Endothelial cell of umbilical vein (primary cell): Measurements from ENCODE around the gene KIF26B. TPM values are rescaled to one million over a fixed set of nuclear protein-coding genes. Genes with fewer than 3 reads are reported as not detected.

ENCODE experiments used
- BruUV-seq: library from RNA; stranded (reverse); fragments of 400-500 nt; replicated peaks from 2 replicates; lab custom pipeline; 2021; lab: Mats Ljungman, UMichigan
- CTCF ChIA-PET: fragments of 300-600, 350-600 bp; sonication (Branson Sonifier 250); formaldehyde crosslinking; loops from one replicate; lab custom pipeline; 2021; ENCODE audit warnings: antibody characterized with exemption, inconsistent platforms; lab: Charles Lee
- POLR2A ChIA-PET: fragments of 300-600, 350-600 bp; sonication (Branson Sonifier 250); formaldehyde crosslinking; loops from one replicate; lab custom pipeline; 2021; ENCODE audit warnings: antibody characterized with exemption, inconsistent platforms; lab: Charles Lee
- DNase-seq: peaks from one replicate; pipeline ENCODE4 v3.0.0-alpha.2; 2011; ENCODE audit warnings: low read depth, low spot score
- FAIRE-seq: peaks from 2 replicates; lab custom pipeline; 2011; peaks lifted over from hg19 to GRCh38; lab: Jason Lieb, UNC
- H2AFZ ChIP-seq: 2 replicates; pipeline ENCODE4 v1.6.0; 2012; ENCODE audit warnings: low read depth, low read length, control low read depth, inconsistent platforms
- H3K27ac ChIP-seq: 2 replicates; pipeline ENCODE4 v1.5.1; 2011; ENCODE audit warnings: low read depth, mild to moderate bottlenecking, control low read depth, low read length, moderate library complexity; ENCODE audit not compliant: insufficient read depth
- H3K27me3 ChIP-seq, 2 experiments: 2 replicates each; pipeline versions ENCODE4 v1.6.0 to v1.6.1; 2011; ENCODE audit warnings: low read length in 2 of 2, mixed read lengths in 1 of 2; ENCODE audit not compliant: control insufficient read depth in 2 of 2, insufficient read depth in 2 of 2
- H3K36me3 ChIP-seq, 2 experiments: 2 replicates in 1 of 2; 3 replicates in 1 of 2; pipeline ENCODE4 v1.5.1; 2011; ENCODE audit warnings: low read length in 2 of 2, mild to moderate bottlenecking in 1 of 2, moderate library complexity in 1 of 2; ENCODE audit not compliant: control insufficient read depth in 2 of 2, insufficient read depth in 2 of 2; ENCODE audit errors: extremely low read depth in 1 of 2
- H3K4me1 ChIP-seq: 3 replicates; pipeline ENCODE4 v1.5.1; 2011; ENCODE audit warnings: mild to moderate bottlenecking, low read length; ENCODE audit not compliant: control insufficient read depth, insufficient read depth; ENCODE audit errors: extremely low read depth
- H3K4me2 ChIP-seq: 2 replicates; pipeline ENCODE4 v1.6.1; 2011; ENCODE audit warnings: low read length, control low read depth, mixed read lengths; ENCODE audit not compliant: insufficient read depth
- H3K4me3 ChIP-seq, 3 experiments: fragments of 200-600 bp in 1 of 3; sonication (generic), shearing (Covaris generic) in 1 of 3; replicated peaks in 1 of 3; 2 replicates each; pipeline ENCODE4 v1.5.1; 2011 to 2016; ENCODE audit warnings: control low read depth in 3 of 3, low read length in 3 of 3, mild to moderate bottlenecking in 2 of 3, inconsistent platforms in 1 of 3, low read depth in 1 of 3, moderate library complexity in 1 of 3; ENCODE audit not compliant: insufficient read depth in 1 of 3
- H3K79me2 ChIP-seq: 2 replicates; pipeline ENCODE4 v1.6.0; 2012; ENCODE audit warnings: low read length, inconsistent platforms; ENCODE audit not compliant: control insufficient read depth, insufficient read depth
- H3K9ac ChIP-seq: replicated peaks from 2 replicates; pipeline ENCODE3; 2011; ENCODE audit warnings: low read length, control low read depth; ENCODE audit not compliant: insufficient read depth; ENCODE audit errors: extremely low read depth
- H3K9me1 ChIP-seq: replicated peaks from 3 replicates; pipeline ENCODE4 v1.6.0; 2011; ENCODE audit warnings: mild to moderate bottlenecking, low read length; ENCODE audit not compliant: control insufficient read depth, insufficient read depth; ENCODE audit errors: extremely low read depth
- H3K9me3 ChIP-seq: replicated peaks from 2 replicates; pipeline ENCODE4 v1.5.1; 2012; ENCODE audit warnings: low read length, inconsistent platforms; ENCODE audit not compliant: control insufficient read depth, insufficient read depth
- H4K20me1 ChIP-seq: replicated peaks from 2 replicates; pipeline ENCODE3; 2011; ENCODE audit warnings: mild to moderate bottlenecking, low read length; ENCODE audit not compliant: control insufficient read depth, insufficient read depth; ENCODE audit errors: extremely low read depth
- CTCF ChIP-seq, 2 donors: IDR thresholded peaks; 1 replicate in 1 of 2; 2 replicates in 1 of 2; pipeline ENCODE4 v1.5.1; 2011; ENCODE audit warnings: low read length in 2 of 2, mild to moderate bottlenecking in 2 of 2, moderate library complexity in 2 of 2, control low read depth in 1 of 2, inconsistent platforms in 1 of 2, low read depth in 1 of 2; ENCODE audit not compliant: insufficient read depth in 1 of 2; ENCODE audit errors: extremely low read depth in 1 of 2
- EZH2 ChIP-seq: IDR thresholded peaks from 2 replicates; pipeline ENCODE4 v1.6.1; 2012; ENCODE audit warnings: borderline replicate concordance, low read depth, mild to moderate bottlenecking, moderate library complexity, low read length, inconsistent platforms; ENCODE audit not compliant: severe bottlenecking
- FOS ChIP-seq: IDR thresholded peaks from 2 replicates; pipeline ENCODE4 v1.6.1; 2011; ENCODE audit warnings: mild to moderate bottlenecking, low read length, moderate library complexity, borderline replicate concordance; ENCODE audit not compliant: insufficient read depth
- MAX ChIP-seq: IDR thresholded peaks from 2 replicates; pipeline ENCODE4 v1.6.1; 2011; ENCODE audit not compliant: insufficient read depth, insufficient read length
- MYC ChIP-seq: IDR thresholded peaks from one replicate; pipeline ENCODE4 v1.6.1; 2011; ENCODE audit warnings: mild to moderate bottlenecking, low read depth, low read length
- POLR2A ChIP-seq: IDR thresholded peaks from 2 replicates; pipeline ENCODE4 v1.6.1; 2012; ENCODE audit warnings: low read depth, mild to moderate bottlenecking, control low read depth, low read length
- dilution Hi-C: fragments of 300-500 bp; cut with MboI; formaldehyde crosslinking; loops from one replicate; pipeline ENCODE4 v1.15.0; 2019; ENCODE audit warnings: low sequenced_read_pairs; ENCODE audit not compliant: extremely low pct_ligation_motif_present
- intact Hi-C: fragments of 100-400 bp; cut with micrococcal nuclease; formaldehyde crosslinking; loops from one replicate; pipeline ENCODE4 v1.10.0; 2022
- polyA plus RNA-seq, 4 experiments: library from polyadenylated mRNA; depleted of rRNA in 3 of 4; stranded (reverse) in 3 of 4; unstranded in 1 of 4; fragments of >200 nt; gene quantifications; 2 replicates each; pipeline versions ENCODE4 v1.2.1 to v1.2.3, GENCODE V29; 2011 to 2012; ENCODE audit warnings: missing spikeins in 1 of 4
- total RNA-seq: library from RNA; stranded (reverse); gene quantifications from 2 replicates; pipeline ENCODE4 v1.2.3, GENCODE V29; 2021

KIF26B gene
- total and polyA plus RNA-seq, 2 donors (not counting 3 experiments of a cell fraction or from before 2014, with no cell fraction given) = 0.04 to 0.49 TPM

GRCh38 chr1:245608271-245608670 is 453.5 kb downstream of the KIF26B start:
- dilution Hi-C loops = no loop called here
- Histone ChIP-seq H3K4me1 (no peaks in the 10 kb centered on the region), H3K27ac (no peak overlapping the region), H3K9me3 (no peaks in the 10 kb centered on the region), H3K36me3 (no peaks in the 10 kb centered on the region), H3K4me2 (no peak overlapping the region), H4K20me1 (no peaks in the 10 kb centered on the region), H3K27me3 (no peaks in the 10 kb centered on the region), H3K9me1 (no peaks in the 10 kb centered on the region), H2AFZ (no peak overlapping the region), H3K79me2 (no peaks in the 10 kb centered on the region), H3K9ac (no peak overlapping the region), H3K4me3 (no peak overlapping the region)
- BruUV-seq = no TSS peak
- no peak for DNase-seq
- TF ChIP-seq EZH2 (no peak), POLR2A (no peak), MYC (no peak), MAX (no peak), CTCF (IDR thresholded peaks at IDR 0.05; ENCODE audit: extremely low read depth in 1 of 2, insufficient read depth in 1 of 2, low read depth in 1 of 2, low read length in 2 of 2) (no peak), FOS (no peak)
- FAIRE-seq = no peak
- CTCF ChIA-PET = no interaction called here
- POLR2A ChIA-PET = no interaction called here
- intact Hi-C loops = no loop called here
